CD4-positive, alpha-beta memory T cell (primary cell): ENCODE measurements around the gene ZNF397. TPM values are rescaled to one million over a fixed set of nuclear protein-coding genes. Genes with fewer than 3 reads are reported as not detected.

Experiments
- CTCF ChIA-PET: fragments of 350-600 bp; sonication (Branson Sonifier 250); formaldehyde crosslinking; loops from one replicate; lab custom pipeline; 2021; ENCODE audit warnings: inconsistent platforms; ENCODE audit not compliant: partially characterized antibody; lab: Charles Lee
- POLR2A ChIA-PET: fragments of 350-600 bp; sonication (Branson Sonifier 250); formaldehyde crosslinking; loops from one replicate; lab custom pipeline; 2021; ENCODE audit not compliant: partially characterized antibody; lab: Charles Lee
- DNase-seq, 5 donors: peaks; one replicate each; pipeline versions ENCODE4 v3.0.0 to v3.0.0-alpha.2; 2020 to 2022; ENCODE audit warnings: mixed read lengths in 1 of 5
- H3K27ac ChIP-seq: one replicate; pipeline ENCODE4 v1.7.0; 2013; ENCODE audit warnings: low read depth, low read length
- H3K27me3 ChIP-seq: 2 replicates; pipeline ENCODE4 v1.7.0; 2013; ENCODE audit warnings: mild to moderate bottlenecking, low read length, moderate library complexity; ENCODE audit not compliant: insufficient read depth
- H3K36me3 ChIP-seq: 2 replicates; pipeline ENCODE4 v1.7.0; 2013; ENCODE audit warnings: mild to moderate bottlenecking, low read length, moderate library complexity; ENCODE audit not compliant: insufficient read depth
- H3K4me1 ChIP-seq: 2 replicates; pipeline ENCODE4 v1.7.0; 2013; ENCODE audit warnings: mild to moderate bottlenecking, low read length, moderate library complexity; ENCODE audit not compliant: insufficient read depth
- H3K4me3 ChIP-seq, 2 donors: one replicate each; pipeline ENCODE4 v1.7.0; 2013; ENCODE audit warnings: low read length in 2 of 2, mild to moderate bottlenecking in 1 of 2
- H3K9me3 ChIP-seq, 2 donors: one replicate each; pipeline ENCODE4 v1.7.0; 2013; ENCODE audit warnings: low read length in 2 of 2, control low read depth in 1 of 2; ENCODE audit not compliant: control insufficient read depth in 1 of 2
- H3K27ac Mint-ChIP-seq, 7 donors: one replicate each; pipeline ENCODE4 v1.8.0; 2020 to 2021; ENCODE audit warnings: mixed read lengths in 7 of 7, mild to moderate bottlenecking in 6 of 7, inconsistent platforms in 3 of 7, moderate library complexity in 3 of 7
- H3K27me3 Mint-ChIP-seq, 2 donors: one replicate each; pipeline ENCODE4 v1.8.0; 2020 to 2021; ENCODE audit warnings: mixed read lengths in 2 of 2
- H3K36me3 Mint-ChIP-seq, 2 donors: one replicate each; pipeline ENCODE4 v1.8.0; 2020 to 2021; ENCODE audit warnings: mixed read lengths in 2 of 2, inconsistent platforms in 1 of 2, mild to moderate bottlenecking in 1 of 2
- H3K4me1 Mint-ChIP-seq, 4 donors: one replicate each; pipeline ENCODE4 v1.8.0; 2020 to 2021; ENCODE audit warnings: mixed read lengths in 4 of 4, mild to moderate bottlenecking in 1 of 4
- H3K4me3 Mint-ChIP-seq, 8 donors: one replicate each; pipeline ENCODE4 v1.8.0; 2020 to 2021; ENCODE audit warnings: mixed read lengths in 8 of 8, mild to moderate bottlenecking in 7 of 8, moderate library complexity in 6 of 8, inconsistent platforms in 3 of 8
- H3K9me3 Mint-ChIP-seq, 8 donors: one replicate each; pipeline ENCODE4 v1.8.0; 2020 to 2021; ENCODE audit warnings: mixed read lengths in 8 of 8, mild to moderate bottlenecking in 5 of 8, inconsistent platforms in 3 of 8, moderate library complexity in 1 of 8
- intact Hi-C: fragments of 100-400 bp; cut with micrococcal nuclease; formaldehyde crosslinking; loops from one replicate; pipeline ENCODE4 v1.15.1; 2023
- polyA plus RNA-seq, 2 donors: library from polyadenylated mRNA; unstranded; fragments of 300-500 nt; fragmentation: Illumina TruSeq; gene quantifications; one replicate each; pipeline ENCODE4 v1.2.3, GENCODE V29; 2021
- total RNA-seq, 2 experiments: library from RNA; stranded (reverse); gene quantifications; one replicate each; pipeline ENCODE4 v1.2.3, GENCODE V29; 2021

The ZNF397 gene
- 10 to 100 TPM; 56.1 to 58.5 TPM for total RNA-seq
- polyA plus RNA-seq, result 1 to 10 TPM; 4.6 to 7.4 TPM

DNA sequence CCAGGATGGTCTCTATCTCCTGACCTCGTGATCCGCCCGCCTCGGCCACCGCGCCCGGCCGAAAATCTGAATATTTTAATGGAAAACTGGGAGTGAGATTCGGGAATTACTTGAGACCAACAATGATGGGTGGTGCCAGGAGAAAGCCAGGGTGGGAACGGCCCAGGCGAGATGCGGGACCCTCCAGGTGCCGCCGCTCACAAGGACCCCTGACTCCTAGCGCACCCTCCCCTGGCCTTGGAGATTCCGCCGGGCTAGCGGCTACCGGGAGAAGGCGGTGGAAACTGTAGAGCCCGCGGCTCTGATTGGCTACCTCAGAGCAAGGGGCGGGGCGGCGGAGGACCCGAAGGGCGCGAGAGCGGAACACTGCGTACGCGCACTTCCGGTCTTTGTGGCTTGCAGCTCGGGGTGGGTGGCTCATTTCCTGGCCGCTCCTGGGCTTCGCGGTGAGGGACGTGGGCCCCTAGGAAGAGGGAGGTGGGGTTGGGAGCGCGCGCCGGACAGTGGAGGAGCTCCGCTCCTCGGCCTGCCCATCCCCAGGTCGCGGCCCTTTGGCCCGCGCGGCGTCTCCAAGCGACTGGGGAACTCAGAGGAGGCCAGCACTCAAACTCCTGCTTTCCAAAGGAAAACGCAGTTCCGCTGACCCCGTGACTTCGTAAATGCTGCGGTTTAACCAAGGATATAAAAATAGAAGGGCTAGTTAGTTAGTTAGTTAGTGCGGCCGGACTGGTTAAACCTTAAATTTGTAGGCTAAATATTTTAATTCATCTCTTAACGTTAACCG, at the start of gene ZNF397:
Gene ZNF397 (plus strand): TSS at position 371 of the 784 bp plus-strand sequence. CDS start 1,437 bp downstream, outside the sequence.
- Histone ChIP-seq H3K4me1 (peaks cover 17% of the 10 kb centered on the region), H3K36me3 (peaks cover 23% of the 10 kb centered on the region), H3K27me3 (no peaks in the 10 kb centered on the region), H3K9me3 (no peaks in the 10 kb centered on the region), H3K27ac (peak within 1 kb of the TSS; percentile 95), H3K4me3 (peak within 1 kb of the TSS; percentile 81 to 90)
- H3K4me3 Mint-ChIP-seq, result peak within 1 kb of the TSS; percentile 96 to 98 (median 96)
- H3K27me3 Mint-ChIP-seq, result no peaks in the 10 kb centered on the region
- peaks cover 0 to 5% (median 0%) of the 10 kb centered on the region in 8 donors for H3K9me3 Mint-ChIP-seq
- H3K27ac Mint-ChIP-seq, result peak within 1 kb of the TSS; percentile 94 to 100 (median 99)
- ChIA-PET POLR2A (interaction anchor here (0.7 to 2.8 kb wide), 15 partner anchors 13 to 731 kb away, joined by 3 to 33 read pairs (median 6); partner anchors contain the start of genes INO80C, MAPRE2, RMP24 and ZNF24), CTCF (interaction anchor here (0.8 to 3.0 kb wide), 12 partner anchors 9 to 234 kb away, joined by 3 to 16 read pairs (median 5); partner anchors contain the start of gene ZSCAN30)
- DNase-seq, result peak; percentile 91 to 94 (median 92)
- intact Hi-C loops, result loop anchor here (1.0 to 10.0 kb wide), 10 partner anchors 10 to 824 kb away; partner anchors contain the start of genes GALNT1, INO80C, MAPRE2 and RMP24
- H3K36me3 Mint-ChIP-seq, result peaks cover 34 to 45% of the 10 kb centered on the region in 2 donors
- peaks cover 10 to 40% (median 15%) of the 10 kb centered on the region in 4 donors for H3K4me1 Mint-ChIP-seq

DNA sequence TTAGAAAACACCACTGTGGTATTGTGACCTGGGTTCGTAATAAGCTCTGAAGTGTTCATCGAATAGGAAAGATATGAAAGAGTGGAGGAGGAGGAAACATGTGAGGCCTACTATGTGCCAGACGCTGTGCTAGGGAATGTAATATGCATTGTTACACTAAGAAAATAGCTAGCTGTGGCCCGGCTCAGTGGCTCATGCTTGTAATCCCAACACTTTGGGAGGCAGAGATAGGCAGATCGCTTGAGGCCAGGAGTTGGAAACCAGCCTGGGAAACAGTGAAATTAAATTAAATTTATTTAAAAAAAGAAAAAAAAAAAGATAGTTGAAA, 49.2 kb upstream of the ZNF397 start:
- DNase-seq, result no peak
- H3K27ac Mint-ChIP-seq, result no peak overlapping the region
- H3K4me1 ChIP-seq, result no peaks in the 10 kb centered on the region
- H3K4me3 Mint-ChIP-seq, result peak overlapping the region in 1 of 8 donors; percentile 0
- no peaks in the 10 kb centered on the region for H3K36me3 ChIP-seq
- no peaks in the 10 kb centered on the region for H3K9me3 Mint-ChIP-seq
- intact Hi-C loops, result no loop called here
- POLR2A ChIA-PET, result no interaction called here
- no peaks in the 10 kb centered on the region for H3K9me3 ChIP-seq
- no peaks in the 10 kb centered on the region for H3K36me3 Mint-ChIP-seq
- peaks cover 0 to 4% of the 10 kb centered on the region in 2 donors for H3K27me3 Mint-ChIP-seq
- H3K27ac ChIP-seq, result no peak overlapping the region
- no peak overlapping the region for H3K4me3 ChIP-seq
- H3K27me3 ChIP-seq, result no peaks in the 10 kb centered on the region
- CTCF ChIA-PET, result no interaction called here
- H3K4me1 Mint-ChIP-seq, result peaks cover 0 to 4% (median 2%) of the 10 kb centered on the region in 4 donors

GRCh38 chr18:35192415-35192814, 48.4 kb upstream of the ZNF397 start:
- Histone ChIP-seq H3K36me3 (no peaks in the 10 kb centered on the region), H3K9me3 (no peaks in the 10 kb centered on the region), H3K27ac (no peak overlapping the region), H3K4me3 (no peak overlapping the region), H3K27me3 (no peaks in the 10 kb centered on the region), H3K4me1 (no peaks in the 10 kb centered on the region)
- no peaks in the 10 kb centered on the region for H3K36me3 Mint-ChIP-seq
- H3K27me3 Mint-ChIP-seq, result peaks cover 0 to 6% of the 10 kb centered on the region in 2 donors
- no peaks in the 10 kb centered on the region for H3K9me3 Mint-ChIP-seq
- no peak overlapping the region for H3K27ac Mint-ChIP-seq
- no peak for DNase-seq
- intact Hi-C loops, result no loop called here
- POLR2A ChIA-PET, result interaction anchor here (0.9 kb wide), 1 partner anchor 51 kb away, joined by 3 read pairs; no protein-coding TSS in a partner anchor
- peaks cover 0 to 4% (median 2%) of the 10 kb centered on the region in 4 donors for H3K4me1 Mint-ChIP-seq
- no peak overlapping the region for H3K4me3 Mint-ChIP-seq
- CTCF ChIA-PET, result interaction anchor here (0.9 kb wide), 1 partner anchor 9 kb away, joined by 3 read pairs; no protein-coding TSS in a partner anchor

GRCh38 chr18:35193316-35193715, 47.5 kb upstream of the ZNF397 start:
- Histone ChIP-seq H3K27ac (no peak overlapping the region), H3K27me3 (no peaks in the 10 kb centered on the region), H3K4me3 (no peak overlapping the region), H3K9me3 (no peaks in the 10 kb centered on the region), H3K4me1 (no peaks in the 10 kb centered on the region), H3K36me3 (no peaks in the 10 kb centered on the region)
- intact Hi-C loops, result no loop called here
- DNase-seq, result no peak
- ChIA-PET POLR2A (interaction anchor here (0.9 kb wide), 1 partner anchor 52 kb away, joined by 3 read pairs; no protein-coding TSS in a partner anchor), CTCF (interaction anchor here (0.9 kb wide), 1 partner anchor 8 kb away, joined by 3 read pairs; no protein-coding TSS in a partner anchor)
- Mint-ChIP-seq H3K27ac (no peak overlapping the region), H3K4me3 (no peak overlapping the region), H3K9me3 (no peaks in the 10 kb centered on the region), H3K4me1 (peaks cover 0 to 4% (median 2%) of the 10 kb centered on the region in 4 donors), H3K27me3 (peaks cover 0 to 6% of the 10 kb centered on the region in 2 donors), H3K36me3 (no peaks in the 10 kb centered on the region)

DNA sequence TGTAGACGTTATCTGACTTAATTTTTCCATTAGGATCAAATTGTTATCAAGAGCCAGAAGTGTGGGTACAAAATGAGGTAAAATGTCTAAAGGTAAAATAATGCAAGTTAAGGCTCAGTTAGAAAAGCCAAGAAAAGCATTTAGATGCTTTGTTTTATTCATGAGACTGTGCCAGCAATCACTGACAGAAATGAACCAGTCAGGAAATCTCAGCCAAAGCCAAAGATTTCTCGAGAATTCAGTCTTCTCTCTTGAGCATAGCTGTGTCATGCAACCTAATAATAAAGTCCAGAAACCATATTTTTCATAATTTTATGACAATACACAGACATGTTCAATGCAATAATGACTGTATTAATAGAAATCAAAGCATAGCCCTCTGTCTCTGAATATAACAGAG, 43.5 kb upstream of the ZNF397 start:
- no peaks in the 10 kb centered on the region for H3K36me3 ChIP-seq
- no peak overlapping the region for H3K4me3 ChIP-seq
- Mint-ChIP-seq H3K4me3 (no peak overlapping the region), H3K27me3 (peaks cover 6 to 10% of the 10 kb centered on the region in 2 donors), H3K36me3 (no peaks in the 10 kb centered on the region), H3K4me1 (peaks cover 0 to 4% (median 1%) of the 10 kb centered on the region in 4 donors), H3K27ac (no peak overlapping the region), H3K9me3 (no peaks in the 10 kb centered on the region)
- ChIA-PET CTCF (no interaction called here), POLR2A (no interaction called here)
- H3K27ac ChIP-seq, result no peak overlapping the region
- intact Hi-C loops, result no loop called here
- no peaks in the 10 kb centered on the region for H3K4me1 ChIP-seq
- DNase-seq, result no peak
- no peaks in the 10 kb centered on the region for H3K9me3 ChIP-seq
- H3K27me3 ChIP-seq, result no peaks in the 10 kb centered on the region

DNA sequence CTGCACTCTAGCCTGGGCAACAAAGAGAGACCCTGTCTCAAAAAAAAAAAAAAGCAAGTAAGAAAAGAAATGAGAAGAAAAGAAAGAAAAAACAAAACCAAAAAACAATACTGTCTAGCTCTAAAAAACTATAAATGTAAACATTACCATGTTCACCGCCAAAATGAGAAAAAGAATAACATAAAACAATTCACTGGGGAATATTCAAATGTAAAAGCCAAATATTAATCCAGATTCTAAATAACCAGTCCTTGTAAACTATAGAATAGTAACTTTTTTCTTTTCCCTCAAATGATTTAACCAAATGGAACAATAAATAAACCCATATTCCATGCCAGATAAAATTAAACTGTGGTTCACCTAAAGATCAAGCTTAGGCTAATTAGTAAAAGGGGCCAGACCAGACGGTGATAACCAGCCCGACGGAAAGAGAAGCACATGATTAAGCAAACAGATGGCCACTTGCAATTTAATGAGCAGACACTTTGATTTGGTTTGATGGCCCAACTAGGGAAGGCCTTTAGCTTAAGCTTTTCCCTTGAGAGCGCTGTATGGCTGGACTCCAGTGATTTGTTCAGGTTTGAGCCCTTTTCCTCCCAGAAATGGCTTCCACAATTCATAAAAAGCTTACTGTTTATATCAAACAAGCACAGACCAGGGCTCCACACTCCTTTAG, 39.4 kb upstream of the ZNF397 start:
- H3K4me3 ChIP-seq, result no peak overlapping the region
- DNase-seq, result no peak
- H3K27me3 Mint-ChIP-seq, result peaks cover 10 to 12% of the 10 kb centered on the region in 2 donors
- no peaks in the 10 kb centered on the region for H3K9me3 ChIP-seq
- intact Hi-C loops, result no loop called here
- no peaks in the 10 kb centered on the region for H3K27me3 ChIP-seq
- CTCF ChIA-PET, result interaction anchor here (0.9 kb wide), 1 partner anchor 8 kb away, joined by 3 read pairs; no protein-coding TSS in a partner anchor
- no peaks in the 10 kb centered on the region for H3K4me1 Mint-ChIP-seq
- H3K9me3 Mint-ChIP-seq, result peaks cover 0 to 10% (median 7%) of the 10 kb centered on the region in 8 donors
- H3K36me3 ChIP-seq, result no peaks in the 10 kb centered on the region
- no peak overlapping the region for H3K4me3 Mint-ChIP-seq
- POLR2A ChIA-PET, result no interaction called here
- no peak overlapping the region for H3K27ac ChIP-seq
- H3K27ac Mint-ChIP-seq, result no peak overlapping the region
- H3K4me1 ChIP-seq, result no peaks in the 10 kb centered on the region
- H3K36me3 Mint-ChIP-seq, result no peaks in the 10 kb centered on the region

DNA sequence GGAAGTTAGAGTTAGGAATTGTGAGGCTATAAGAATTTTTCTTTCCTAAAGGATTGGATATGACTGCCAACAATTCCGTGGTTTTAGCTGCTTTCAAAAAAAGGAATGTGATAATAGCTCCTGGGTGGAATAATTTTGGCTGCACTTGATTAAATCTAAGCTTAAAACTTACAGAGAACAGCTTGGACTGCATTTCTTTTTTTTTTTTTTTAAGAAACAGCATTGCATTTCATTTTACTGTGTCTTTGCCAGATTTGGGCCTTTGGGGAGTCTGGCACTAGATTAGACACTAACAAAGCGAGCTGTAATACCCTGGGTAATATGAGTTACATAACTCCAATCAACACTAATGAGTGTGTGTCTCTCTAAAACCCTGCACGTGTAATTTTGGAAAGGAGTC, 37.8 kb upstream of the ZNF397 start:
- intact Hi-C loops, result no loop called here
- H3K27ac ChIP-seq, result no peak overlapping the region
- no peaks in the 10 kb centered on the region for H3K4me1 ChIP-seq
- no peak overlapping the region for H3K4me3 Mint-ChIP-seq
- ChIA-PET POLR2A (no interaction called here), CTCF (interaction anchor here (0.7 to 1.0 kb wide), 3 partner anchors 17 to 197 kb away, joined by 3 read pairs; no protein-coding TSS in a partner anchor)
- no peak overlapping the region for H3K27ac Mint-ChIP-seq
- H3K9me3 ChIP-seq, result no peaks in the 10 kb centered on the region
- no peak for DNase-seq
- no peaks in the 10 kb centered on the region for H3K36me3 ChIP-seq
- H3K36me3 Mint-ChIP-seq, result no peaks in the 10 kb centered on the region
- H3K4me3 ChIP-seq, result no peak overlapping the region
- H3K9me3 Mint-ChIP-seq, result peaks cover 0 to 10% (median 7%) of the 10 kb centered on the region in 8 donors
- H3K4me1 Mint-ChIP-seq, result no peaks in the 10 kb centered on the region
- no peaks in the 10 kb centered on the region for H3K27me3 ChIP-seq
- peaks cover 8 to 12% of the 10 kb centered on the region in 2 donors for H3K27me3 Mint-ChIP-seq
